GM10248 (cell line): ENCODE measurements around the gene ATF1.

Source experiments
- CTCF ChIA-PET: fragments of 300-600 bp; sonication (Branson Sonifier 250); formaldehyde crosslinking; extraction: SDS; loops from one replicate; lab custom pipeline; 2021; ENCODE audit warnings: antibody characterized with exemption; lab: Yijun Ruan, JAX
- POLR2A ChIA-PET: fragments of 350-650 bp; sonication (Branson Sonifier 250); formaldehyde crosslinking; extraction: SDS; loops from one replicate; lab custom pipeline; 2020; ENCODE audit warnings: antibody characterized with exemption; lab: Yijun Ruan, JAX
- DNase-seq: peaks from one replicate; pipeline ENCODE4 v3.0.0; 2012; ENCODE audit errors: extremely low spot score
- CTCF ChIP-seq: IDR thresholded peaks from 2 replicates; pipeline ENCODE4 v1.5.1; 2012; ENCODE audit warnings: mild to moderate bottlenecking, low read depth; ENCODE audit errors: extremely low read depth, missing control alignments, control extremely low read depth

The ATF1 gene

GRCh38 chr12:50725011-50725942 is 38.6 kb upstream of the ATF1 start:
- no peak for TF ChIP-seq CTCF
- no peak for DNase-seq
- ChIA-PET CTCF (interaction anchor here (0.8 to 1.3 kb wide), 5 partner anchors 10 to 221 kb away, joined by 3 to 4 read pairs (median 3); partner anchors contain the start of gene DIP2B), POLR2A (no interaction called here)

DNA sequence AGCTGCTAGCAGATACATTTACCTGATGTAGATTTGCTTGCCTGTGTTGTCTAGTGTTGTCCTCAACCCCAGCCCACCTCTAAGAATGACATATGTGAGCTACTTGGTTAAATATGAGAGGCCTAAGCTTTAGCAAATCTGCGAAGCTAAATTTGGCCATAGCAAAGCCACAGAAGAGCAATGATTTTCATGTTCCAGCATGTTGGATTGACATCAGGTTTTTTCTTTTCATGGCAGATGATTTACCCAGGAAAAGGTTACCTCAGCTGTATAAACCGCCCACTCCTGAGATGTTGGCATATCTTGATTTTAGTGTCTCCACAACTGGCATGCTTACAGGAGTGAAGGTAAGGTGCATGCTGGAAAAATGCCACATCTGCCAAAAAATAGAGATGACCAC is 36.4 kb upstream of the ATF1 start:
- TF ChIP-seq CTCF, result no peak
- ChIA-PET POLR2A (no interaction called here), CTCF (interaction anchor here (0.7 to 1.7 kb wide), 3 partner anchors 14 to 38 kb away, joined by 4 to 6 read pairs (median 5); no protein-coding TSS in a partner anchor)
- no peak for DNase-seq

DNA sequence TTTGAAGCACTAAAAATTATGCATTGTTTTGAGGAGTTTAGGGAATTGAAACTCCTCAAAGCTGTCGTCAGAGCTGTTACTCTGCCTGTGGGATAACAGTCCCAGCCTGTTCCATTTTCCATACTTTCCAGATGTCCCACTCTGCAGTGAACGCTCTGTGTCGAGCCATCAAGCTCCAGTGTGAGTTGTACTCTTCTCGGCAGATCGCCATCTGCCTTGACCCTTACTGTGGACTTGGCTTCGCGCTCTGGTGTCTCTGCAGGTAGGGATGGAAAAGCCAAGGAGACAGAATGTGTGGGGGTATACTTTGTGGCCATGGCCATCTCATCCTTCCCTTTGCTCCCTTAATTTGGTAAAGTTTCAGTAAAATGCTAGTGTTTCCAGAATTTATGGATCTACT is 35.5 kb upstream of the ATF1 start:
- POLR2A ChIA-PET, result interaction anchor here (0.5 kb wide), 1 partner anchor 70 kb away, joined by 5 read pairs; no protein-coding TSS in a partner anchor
- CTCF ChIA-PET, result interaction anchor here (1.0 to 2.8 kb wide), 4 partner anchors 8 to 42 kb away, joined by 3 to 9 read pairs (median 5); no protein-coding TSS in a partner anchor
- DNase-seq, result no peak
- no peak for TF ChIP-seq CTCF

GRCh38 chr12:50728841-50729240 is 35.1 kb upstream of the ATF1 start:
- POLR2A ChIA-PET, result no interaction called here
- DNase-seq, result no peak
- CTCF ChIA-PET, result interaction anchor here (0.9 to 2.8 kb wide), 4 partner anchors 9 to 43 kb away, joined by 3 to 9 read pairs (median 4); no protein-coding TSS in a partner anchor
- no peak for TF ChIP-seq CTCF

DNA sequence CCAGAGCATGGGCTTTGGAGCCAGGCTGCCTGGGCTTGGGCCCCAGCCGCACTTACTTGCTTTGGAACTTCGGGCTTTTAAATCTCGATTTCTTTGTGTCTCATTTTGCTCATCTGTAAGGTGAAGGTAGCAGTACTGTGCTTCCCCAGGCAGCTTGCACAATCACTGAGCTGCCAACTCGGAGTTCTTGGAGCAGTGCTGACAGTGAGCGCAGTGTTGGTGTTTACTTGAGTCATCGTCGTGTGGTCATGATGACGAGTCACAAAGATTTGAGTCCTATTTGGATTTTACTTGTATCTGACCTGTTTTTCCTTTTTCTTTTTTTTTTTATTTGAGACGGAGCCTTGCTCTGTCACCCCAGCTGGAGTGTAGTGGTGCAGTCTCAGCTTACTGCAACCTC is 31.3 kb upstream of the ATF1 start:
- POLR2A ChIA-PET, result no interaction called here
- CTCF ChIA-PET, result no interaction called here
- no peak for TF ChIP-seq CTCF
- no peak for DNase-seq

DNA sequence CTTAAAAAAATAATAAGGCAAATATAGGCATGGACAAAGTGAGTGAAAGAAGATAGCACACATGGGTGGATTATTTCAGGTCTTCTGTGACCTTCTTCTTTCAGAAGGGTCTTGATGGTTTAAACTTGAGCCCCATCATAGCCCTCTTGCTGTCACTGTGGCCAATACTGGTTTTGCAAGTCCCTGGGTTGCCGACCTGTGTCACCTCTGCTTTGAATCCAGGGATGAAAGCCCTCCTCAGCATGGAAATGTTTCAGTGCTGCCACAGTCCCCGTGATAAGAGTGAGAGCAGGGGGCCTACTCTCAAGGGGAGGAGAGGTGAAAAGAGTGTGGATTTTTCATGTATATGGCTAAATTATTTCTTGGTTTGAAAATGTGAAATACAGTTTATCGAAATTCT is 30.2 kb upstream of the ATF1 start:
- ChIA-PET CTCF (no interaction called here), POLR2A (no interaction called here)
- TF ChIP-seq CTCF, result no peak
- DNase-seq, result no peak
